ENCODE measurements around the gene SLC50A1. TPM values are rescaled to one million over a fixed set of nuclear protein-coding genes. Genes with fewer than 3 reads are reported as not detected.

Gene SLC50A1
- total RNA-seq, 3 donors from 2014 or later (not counting 1 experiment from before 2014, with no cell fraction given): 31.7 to 33.5 (median 32.7) TPM

DNA sequence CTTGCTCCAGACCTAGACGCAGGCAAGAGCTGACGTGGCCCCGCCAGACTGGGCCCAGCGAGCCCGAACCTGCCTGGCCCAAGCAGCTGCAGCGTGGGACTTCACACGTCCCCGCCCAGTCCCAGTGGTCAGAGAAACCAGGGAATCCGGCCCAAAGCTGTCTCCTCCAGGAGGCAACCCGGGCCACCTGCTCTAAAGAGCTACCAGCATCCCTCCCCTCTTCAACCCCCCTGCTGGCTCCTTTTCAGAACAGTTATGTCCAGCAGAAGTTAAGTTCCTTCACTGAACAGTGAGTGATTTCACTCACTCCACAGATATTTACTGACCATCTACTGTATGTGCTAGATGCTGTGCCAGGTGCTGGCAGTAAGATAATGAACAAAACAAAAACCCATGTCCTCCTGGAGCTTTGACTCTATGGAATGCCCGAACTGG, 10.1 kb upstream of the SLC50A1 start:
- Mint-ChIP-seq H3K27ac (no peak overlapping the region), H3K36me3 (no peaks in the 10 kb centered on the region), H3K9me3 (no peaks in the 10 kb centered on the region), H3K27me3 (ENCODE audit: low read depth in 2 of 2) (peaks cover 18 to 34% of the 10 kb centered on the region in 2 donors), H3K4me3 (peak overlapping the region; percentile 57), H3K4me1 (peaks cover 22 to 40% of the 10 kb centered on the region in 2 donors)
- Histone ChIP-seq H3K27me3 (ENCODE audit: control insufficient read depth, insufficient read depth, low read length) (peaks cover 25% of the 10 kb centered on the region), H3K36me3 (ENCODE audit: control insufficient read depth, insufficient read depth, low read length) (no peaks in the 10 kb centered on the region), H3K4me3 (ENCODE audit: low read length) (no peak overlapping the region), H3K9me3 (ENCODE audit: control insufficient read depth, insufficient read depth, low read length) (no peaks in the 10 kb centered on the region), H3K4me1 (ENCODE audit: control insufficient read depth, insufficient read depth, low read length) (peaks cover 34% of the 10 kb centered on the region), H3K27ac (ENCODE audit: low read length) (no peak overlapping the region)
- DNase-seq (no peak), ATAC-seq (no peak)
- TF ChIP-seq, protein P1, sequence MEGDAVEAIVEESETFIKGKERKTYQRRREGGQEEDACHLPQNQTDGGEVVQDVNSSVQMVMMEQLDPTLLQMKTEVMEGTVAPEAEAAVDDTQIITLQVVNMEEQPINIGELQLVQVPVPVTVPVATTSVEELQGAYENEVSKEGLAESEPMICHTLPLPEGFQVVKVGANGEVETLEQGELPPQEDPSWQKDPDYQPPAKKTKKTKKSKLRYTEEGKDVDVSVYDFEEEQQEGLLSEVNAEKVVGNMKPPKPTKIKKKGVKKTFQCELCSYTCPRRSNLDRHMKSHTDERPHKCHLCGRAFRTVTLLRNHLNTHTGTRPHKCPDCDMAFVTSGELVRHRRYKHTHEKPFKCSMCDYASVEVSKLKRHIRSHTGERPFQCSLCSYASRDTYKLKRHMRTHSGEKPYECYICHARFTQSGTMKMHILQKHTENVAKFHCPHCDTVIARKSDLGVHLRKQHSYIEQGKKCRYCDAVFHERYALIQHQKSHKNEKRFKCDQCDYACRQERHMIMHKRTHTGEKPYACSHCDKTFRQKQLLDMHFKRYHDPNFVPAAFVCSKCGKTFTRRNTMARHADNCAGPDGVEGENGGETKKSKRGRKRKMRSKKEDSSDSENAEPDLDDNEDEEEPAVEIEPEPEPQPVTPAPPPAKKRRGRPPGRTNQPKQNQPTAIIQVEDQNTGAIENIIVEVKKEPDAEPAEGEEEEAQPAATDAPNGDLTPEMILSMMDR (IDR thresholded peaks at IDR 0.05): no peak
- 89% methylated on average over 11 of the region's 11 CpGs for WGBS (ENCODE audit: insufficient coverage)
- intact Hi-C loops (cut with micrococcal nuclease): loop anchor here (5.0 kb wide), 2 partner anchors 33 to 42 kb away; no protein-coding TSS in a partner anchor

GRCh38 chr1:155125946-155126555, 9.6 kb upstream of the SLC50A1 start:
- no peak overlapping the region for H3K4me3 ChIP-seq (ENCODE audit: low read length)
- Mint-ChIP-seq H3K4me3 (peak overlapping the region; percentile 57), H3K36me3 (no peaks in the 10 kb centered on the region), H3K27ac (no peak overlapping the region), H3K9me3 (no peaks in the 10 kb centered on the region), H3K4me1 (peaks cover 22 to 40% of the 10 kb centered on the region in 2 donors), H3K27me3 (ENCODE audit: low read depth in 2 of 2) (peaks cover 23 to 38% of the 10 kb centered on the region in 2 donors)
- no peaks in the 10 kb centered on the region for H3K9me3 ChIP-seq (ENCODE audit: control insufficient read depth, insufficient read depth, low read length)
- TF ChIP-seq, protein P1 (IDR thresholded peaks at IDR 0.05): no peak
- DNase-seq: no peak
- peaks cover 34% of the 10 kb centered on the region for H3K4me1 ChIP-seq (ENCODE audit: control insufficient read depth, insufficient read depth, low read length)
- ATAC-seq: no peak
- H3K27me3 ChIP-seq (ENCODE audit: control insufficient read depth, insufficient read depth, low read length): peaks cover 25% of the 10 kb centered on the region
- H3K36me3 ChIP-seq (ENCODE audit: control insufficient read depth, insufficient read depth, low read length): no peaks in the 10 kb centered on the region
- intact Hi-C loops (cut with micrococcal nuclease): loop anchor here (2.0 to 5.0 kb wide), 3 partner anchors 15 to 41 kb away; partner anchors contain the start of gene DPM3
- H3K27ac ChIP-seq (ENCODE audit: low read length): no peak overlapping the region
- WGBS (ENCODE audit: insufficient coverage): 67% methylated on average over 53 of the region's 53 CpGs

DNA sequence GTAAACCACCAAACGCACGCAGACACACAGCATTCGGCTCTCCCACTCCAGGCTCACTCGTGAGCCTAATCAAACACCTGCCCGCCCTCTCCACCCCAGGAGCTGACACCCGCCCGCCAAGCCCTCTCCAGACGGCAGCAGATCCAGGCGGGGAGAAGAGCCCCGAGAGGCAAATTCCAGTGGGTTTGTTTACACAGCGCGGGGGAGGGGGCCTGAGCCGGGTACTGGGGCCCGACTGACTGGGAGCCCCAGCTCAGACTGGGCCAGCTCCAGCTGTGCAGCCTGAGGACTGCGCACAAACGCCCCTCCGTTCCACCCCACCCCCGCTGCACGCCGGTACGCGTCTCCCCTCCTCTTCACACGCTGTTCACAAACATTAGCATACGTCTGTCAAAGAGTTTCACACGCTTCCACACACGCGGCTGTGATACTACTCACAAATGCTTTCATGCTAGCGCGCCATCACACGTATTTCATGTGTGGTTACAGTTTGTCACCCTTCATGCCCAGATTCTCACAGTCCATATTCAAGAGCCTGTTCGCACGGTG, 9.0 kb upstream of the SLC50A1 start:
- intact Hi-C loops (cut with micrococcal nuclease): loop anchor here (2.0 to 5.0 kb wide), 3 partner anchors 14 to 41 kb away; partner anchors contain the start of gene DPM3
- Histone ChIP-seq H3K9me3 (ENCODE audit: control insufficient read depth, insufficient read depth, low read length) (no peaks in the 10 kb centered on the region), H3K4me3 (ENCODE audit: low read length) (peak overlapping the region; percentile 42), H3K4me1 (ENCODE audit: control insufficient read depth, insufficient read depth, low read length) (peaks cover 34% of the 10 kb centered on the region), H3K27me3 (ENCODE audit: control insufficient read depth, insufficient read depth, low read length) (peaks cover 25% of the 10 kb centered on the region), H3K36me3 (ENCODE audit: control insufficient read depth, insufficient read depth, low read length) (no peaks in the 10 kb centered on the region), H3K27ac (ENCODE audit: low read length) (no peak overlapping the region)
- Mint-ChIP-seq H3K27me3 (ENCODE audit: low read depth in 2 of 2) (peaks cover 23 to 35% of the 10 kb centered on the region in 2 donors), H3K36me3 (no peaks in the 10 kb centered on the region), H3K27ac (peak overlapping the region; percentile 74 to 87), H3K9me3 (no peaks in the 10 kb centered on the region), H3K4me1 (peaks cover 22 to 40% of the 10 kb centered on the region in 2 donors), H3K4me3 (peak overlapping the region; percentile 93)
- ATAC-seq (peak; percentile 88 to 91 (median 90)), DNase-seq (peak; percentile 53 to 76)
- TF ChIP-seq, protein P1 (IDR thresholded peaks at IDR 0.05): no peak
- WGBS (ENCODE audit: insufficient coverage): 8% methylated on average over 32 of the region's 32 CpGs
